Activated naive CD8-positive, alpha-beta T cell treated with anti-CD3 and anti-CD28 coated beads, Interleukin-2, amount 50 U/mL, for 16 hours (primary cell): ENCODE data around the gene TMEM232.
"Not testable (repeated sequence)": the region's sequence is repeated elsewhere in the genome, so short reads cannot be mapped to it uniquely, and the experiment has no call there.

Experiments
- DNase-seq: peaks from one replicate; pipeline ENCODE4 v3.0.0-alpha.2; 2020; ENCODE audit warnings: low read depth, low spot score

TMEM232 gene

GRCh38 chr5:110707260-110707844 is 19.1 kb downstream of the TMEM232 start:
- no peak for DNase-seq

GRCh38 chr5:110705349-110705748 is 21.1 kb downstream of the TMEM232 start:
- DNase-seq = no peak

DNA sequence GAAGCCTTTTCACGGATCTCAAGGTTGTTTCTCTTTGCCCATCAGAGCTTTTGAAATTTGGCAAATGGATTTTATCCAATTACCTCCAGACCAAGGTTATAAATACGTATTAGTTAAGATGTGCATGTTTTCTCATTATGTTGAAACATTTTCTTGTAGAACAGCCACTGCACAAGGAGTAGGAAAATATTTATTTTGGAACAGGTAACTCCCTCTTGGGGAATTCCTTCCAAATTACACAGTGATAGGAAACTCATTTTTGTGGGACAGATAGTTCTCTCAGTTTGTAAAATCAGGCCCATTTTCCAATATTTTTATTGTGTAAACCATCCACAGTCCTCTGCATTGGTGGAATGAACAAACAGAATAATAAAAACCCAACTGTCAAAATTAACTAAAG is 23.0 kb downstream of the TMEM232 start:
- no peak for DNase-seq

GRCh38 chr5:110702704-110703103 is 23.8 kb downstream of the TMEM232 start:
- DNase-seq = no peak

DNA sequence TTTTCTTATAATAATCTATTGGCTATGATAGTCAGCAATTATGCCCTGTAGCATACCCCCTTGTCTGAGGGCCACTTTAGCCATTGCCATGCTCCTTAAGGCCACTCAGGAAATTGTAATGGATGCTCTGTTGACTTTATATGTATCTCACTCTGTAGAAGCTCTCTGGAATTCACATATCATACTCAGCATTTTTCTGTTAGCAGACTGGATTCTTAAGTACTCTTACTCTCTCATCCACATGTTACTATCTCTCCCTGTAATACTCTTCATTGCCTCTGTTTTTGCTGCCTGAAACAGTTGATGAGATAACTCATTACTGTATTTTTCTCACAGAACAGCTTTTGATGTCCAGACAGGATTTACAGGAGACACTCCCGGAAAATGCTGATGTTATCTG is 24.2 kb downstream of the TMEM232 start:
- no peak for DNase-seq

- DNase-seq = not testable (repeated sequence)
These were observed 33.8 kb downstream of the TMEM232 start for GRCh38 chr5:110692669-110693068.

DNA sequence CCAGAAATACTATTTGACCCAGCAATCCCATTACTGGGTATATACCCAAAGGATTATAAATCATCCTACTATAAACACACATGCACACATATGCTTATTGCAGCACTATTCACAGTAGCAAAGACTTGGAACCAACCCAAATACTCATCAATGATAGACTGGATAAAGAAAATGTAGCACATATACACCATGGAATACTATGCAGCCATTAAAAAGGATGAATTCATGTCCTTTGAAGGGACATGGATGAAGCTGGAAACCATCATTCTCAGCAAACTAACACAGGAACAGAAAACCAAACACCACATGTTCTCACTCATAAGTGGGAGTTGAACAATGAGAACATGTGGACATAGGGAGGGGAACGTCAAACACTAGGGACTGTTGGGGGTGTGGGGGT is 35.9 kb downstream of the TMEM232 start:
- not testable (repeated sequence) for DNase-seq

DNA sequence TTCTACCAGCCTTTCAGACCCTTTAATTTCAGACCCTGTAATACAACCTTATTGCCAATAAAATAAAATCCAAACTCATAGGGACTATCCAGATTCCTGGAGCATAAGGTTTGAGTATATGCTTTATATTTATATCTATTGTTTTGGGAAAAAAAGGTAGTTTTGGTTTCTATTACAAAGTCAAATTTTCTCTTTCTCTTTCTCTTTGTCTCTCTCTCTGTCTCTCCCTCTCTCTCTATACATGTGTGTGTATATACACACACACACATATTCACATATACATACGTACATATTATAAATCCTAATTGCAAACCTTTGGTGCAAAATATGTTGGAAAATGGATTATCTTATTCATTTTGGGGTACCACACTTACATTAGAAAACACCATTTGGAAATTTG is 39.0 kb downstream of the TMEM232 start:
- DNase-seq = no peak

DNA sequence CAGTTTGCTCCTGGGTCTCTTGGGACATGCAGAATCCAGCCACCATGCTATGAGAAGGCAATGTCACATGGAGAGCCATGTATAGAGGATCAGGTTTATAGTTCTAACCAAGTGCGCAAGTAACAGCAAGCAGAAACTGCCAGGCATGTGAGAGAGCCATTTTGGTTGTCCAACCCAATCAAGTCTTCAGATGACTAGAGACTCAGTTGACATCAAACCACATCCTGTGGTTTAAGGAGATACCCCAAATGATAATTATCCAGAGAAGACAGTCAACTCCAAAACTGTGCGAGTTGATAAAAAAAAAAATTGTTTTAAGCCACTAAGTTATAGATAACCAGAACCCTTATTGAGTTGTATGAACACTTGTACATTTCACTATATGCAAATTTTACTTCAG is 40.2 kb downstream of the TMEM232 start:
- DNase-seq = no peak

DNA sequence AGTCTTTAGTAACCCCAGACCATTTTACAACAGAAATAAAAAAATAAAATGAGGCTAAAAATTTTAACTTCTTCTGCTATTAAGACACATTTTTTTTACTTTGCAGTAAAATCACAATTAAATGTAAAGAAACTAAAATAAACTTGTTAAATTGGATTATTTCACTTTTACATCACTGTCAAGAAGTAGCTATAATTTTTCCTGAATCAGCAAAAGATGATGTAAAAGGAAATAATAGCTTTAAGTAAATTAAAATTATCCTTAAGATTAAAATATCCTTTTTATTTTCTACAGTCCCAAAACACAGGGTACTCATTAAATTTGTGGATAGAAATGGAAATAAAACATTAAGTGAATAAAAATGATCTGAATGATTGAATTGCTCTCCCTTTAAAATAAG is 44.5 kb downstream of the TMEM232 start:
- no peak for DNase-seq

DNA sequence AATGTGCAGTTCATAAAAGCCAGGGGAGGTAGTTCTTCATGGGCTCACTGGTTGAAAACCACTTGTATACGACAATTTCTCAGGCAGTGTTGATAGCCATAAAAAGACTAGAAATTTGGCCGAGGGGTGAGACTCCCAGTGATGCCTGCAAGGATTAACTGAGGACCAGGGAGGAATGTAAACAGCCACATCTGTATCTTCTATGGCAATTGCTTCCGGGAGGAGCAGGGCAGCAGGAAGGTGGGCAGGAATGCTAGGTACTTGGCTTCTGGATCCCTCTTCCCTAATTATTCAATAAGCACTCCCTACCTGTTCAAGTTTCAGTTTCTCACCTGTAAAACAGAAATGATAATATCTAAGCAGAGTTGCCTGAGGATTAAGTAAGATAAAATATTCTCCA is 45.4 kb downstream of the TMEM232 start:
- no peak for DNase-seq

DNA sequence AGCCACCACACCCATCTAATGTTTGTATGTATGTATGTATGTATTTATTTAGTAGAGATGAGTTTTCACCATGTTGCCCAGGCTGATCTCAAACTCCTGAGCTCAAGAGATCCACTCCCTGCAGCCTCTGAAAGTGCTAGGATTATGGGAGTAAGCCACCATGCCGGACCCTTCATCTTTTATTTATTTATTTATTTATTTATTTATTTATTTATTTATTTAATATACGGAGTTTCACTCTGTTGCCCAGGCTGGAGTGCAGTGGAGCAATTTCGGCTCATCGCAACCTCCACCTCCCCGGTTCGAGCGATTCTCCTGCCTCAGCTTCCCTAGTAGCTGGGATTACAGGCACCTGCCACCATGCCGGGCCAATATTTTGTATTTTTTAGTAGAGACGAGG is 49.9 kb downstream of the TMEM232 start:
- not testable (repeated sequence) for DNase-seq

DNA sequence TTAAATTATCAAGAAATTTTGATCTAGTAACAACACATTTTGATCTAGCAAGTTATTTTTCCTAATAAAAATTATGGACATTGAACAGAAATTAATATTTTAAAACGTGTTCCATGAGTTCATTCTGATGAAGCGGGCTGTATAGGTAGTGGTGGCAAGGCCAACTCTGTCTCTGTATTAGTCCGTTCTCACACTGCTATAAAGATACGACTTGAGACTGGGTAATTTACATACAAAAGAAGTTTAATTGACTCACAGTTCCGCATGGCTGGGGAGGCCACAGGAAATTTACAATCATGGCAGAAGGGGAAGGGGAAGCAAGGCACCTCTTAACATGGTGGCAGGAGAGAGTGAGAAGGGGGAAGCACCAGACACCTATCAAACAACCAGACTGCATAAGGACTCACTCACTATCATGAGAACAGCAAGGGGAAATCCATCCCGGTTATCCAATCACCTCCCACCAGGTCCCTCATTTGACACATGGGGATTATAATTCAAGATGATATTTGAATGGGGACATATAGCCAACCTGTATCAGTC is 61.2 kb downstream of the TMEM232 start:
- DNase-seq = no peak

DNA sequence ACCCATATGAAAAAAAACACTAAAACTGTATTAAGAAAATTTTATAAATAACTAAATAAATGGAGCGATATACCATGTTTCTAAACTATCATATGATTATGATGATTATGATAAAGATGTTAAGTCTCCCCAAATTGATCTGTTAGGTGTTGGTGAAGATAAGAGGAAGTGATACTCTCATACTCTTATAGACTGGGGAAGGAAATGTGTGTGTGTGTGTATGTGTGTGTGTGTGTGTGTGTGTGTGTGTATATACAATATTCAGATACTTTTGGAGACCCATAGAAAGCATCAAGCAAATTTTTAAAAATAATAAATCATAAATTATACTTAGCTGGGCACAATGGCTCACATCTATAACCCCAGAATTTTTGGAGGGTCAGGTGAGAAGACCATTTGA is 62.9 kb downstream of the TMEM232 start:
- DNase-seq = no peak

DNA sequence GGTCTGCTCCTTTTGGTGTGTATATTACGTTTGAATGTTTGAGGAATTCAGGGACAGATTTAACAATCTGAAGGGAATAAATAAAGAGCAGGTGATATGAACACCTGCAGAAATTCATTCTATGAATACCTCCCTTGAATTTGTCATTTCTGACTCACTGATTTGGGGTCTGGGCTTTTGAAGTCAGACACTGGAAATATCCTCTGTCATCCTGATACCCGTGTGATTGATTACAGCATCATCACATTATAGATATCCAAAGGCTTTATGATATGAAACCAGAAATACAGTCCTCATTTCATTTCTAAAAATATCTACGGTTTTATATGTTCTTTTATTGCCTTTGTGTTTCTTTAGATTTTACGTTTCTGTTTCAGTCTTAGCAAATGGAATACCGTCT is 68.5 kb downstream of the TMEM232 start:
- DNase-seq = no peak

- no peak for DNase-seq
These were observed 73.1 kb downstream of the TMEM232 start for GRCh38 chr5:110653231-110653970.

GRCh38 chr5:110651507-110651906 is 75.0 kb downstream of the TMEM232 start:
- DNase-seq = no peak

- DNase-seq = no peak
These were observed 82.1 kb downstream of the TMEM232 start for GRCh38 chr5:110644357-110644756.

DNA sequence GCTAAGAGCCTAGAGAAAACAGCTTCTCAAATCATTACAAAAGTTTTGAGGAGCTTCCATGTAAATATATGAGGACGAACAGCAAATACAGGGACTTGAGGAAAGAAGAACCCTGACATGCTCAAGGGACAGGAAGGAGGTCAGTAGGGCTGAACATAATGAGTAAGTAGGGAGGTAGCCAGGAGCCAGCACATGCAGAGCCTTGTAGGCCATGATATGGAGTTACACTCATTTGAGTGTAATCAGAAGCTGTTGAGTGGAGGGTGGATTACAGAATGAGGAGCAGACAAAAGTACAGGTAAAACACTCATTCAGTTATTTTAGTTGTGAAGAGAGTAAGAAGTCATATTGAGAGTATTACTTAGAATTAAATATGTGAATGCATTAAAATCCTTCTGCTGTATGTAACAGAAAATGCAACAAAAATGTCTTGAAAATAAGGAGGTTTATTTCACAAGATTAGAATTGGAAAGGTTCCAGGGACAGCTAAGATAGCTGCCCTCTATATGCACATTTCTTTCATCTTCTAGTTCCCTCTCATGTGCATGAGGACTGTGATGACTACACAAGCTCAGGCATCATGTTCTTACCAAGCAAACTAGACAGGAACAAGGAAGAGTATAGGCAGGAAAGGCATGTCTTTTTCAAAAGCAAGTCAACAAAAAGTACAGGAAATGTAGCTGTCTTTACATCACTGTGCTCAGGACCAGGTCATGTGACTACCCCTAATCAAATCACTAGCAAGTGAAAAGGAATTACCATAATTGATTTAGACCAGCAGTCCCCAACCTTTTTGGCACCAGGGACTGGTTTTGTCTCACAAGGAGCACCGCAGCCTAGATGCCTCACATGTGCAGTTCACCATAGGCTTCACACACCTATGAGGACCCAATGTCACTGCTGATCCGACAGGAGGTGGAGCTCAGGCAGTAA is 87.2 kb downstream of the TMEM232 start:
- no peak for DNase-seq

- DNase-seq = no peak
These were observed 92.0 kb downstream of the TMEM232 start for GRCh38 chr5:110634475-110634874.

DNA sequence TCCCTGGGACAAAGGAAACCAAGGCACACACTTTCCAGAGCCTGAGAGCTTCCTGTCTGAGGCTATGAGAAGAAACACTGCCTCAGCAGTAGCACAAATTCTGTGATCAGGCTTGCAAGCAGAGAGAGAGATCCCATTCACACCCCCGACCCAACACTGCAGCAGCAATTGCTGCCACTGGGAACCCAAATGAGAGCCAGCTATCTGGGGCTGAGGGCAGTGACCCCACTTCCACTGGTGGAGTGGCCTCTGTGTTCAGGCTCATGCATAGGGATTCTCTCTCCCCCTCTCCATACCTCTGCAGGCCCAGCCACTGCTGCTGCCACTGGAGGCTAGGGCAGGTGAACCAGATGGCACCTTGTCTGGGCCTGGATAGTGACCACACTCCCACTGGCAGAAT is 95.2 kb downstream of the TMEM232 start:
- no peak for DNase-seq

- no peak for DNase-seq
These were observed 96.1 kb downstream of the TMEM232 start for GRCh38 chr5:110630350-110630749.
